DND-41 (cell line): ENCODE results near the gene PPM1D.
"Not testable (repeated sequence)": the region's sequence is repeated elsewhere in the genome, so short reads cannot be mapped to it uniquely, and the experiment has no call there.

ENCODE experiments used
- ATAC-seq: fragments of 200-7000 bp; cut with Tn5 transposase; 3 replicates; pipeline ENCODE4 v1.9.1; 2021; ENCODE audit warnings: low read depth; ENCODE audit not compliant: insufficient read depth
- DNase-seq: peaks from one replicate; pipeline ENCODE4 v3.0.0-alpha.2; 2020
- H2AFZ ChIP-seq: 2 replicates; pipeline ENCODE4 v1.6.0; 2012; ENCODE audit warnings: low read depth, low read length
- H3K27ac ChIP-seq: 2 replicates; pipeline ENCODE4 v1.5.1; 2012; ENCODE audit warnings: low read length, inconsistent platforms
- H3K27me3 ChIP-seq: fragments of 200-600 bp; sonication (generic); 2 replicates; pipeline ENCODE4 v1.6.0; 2012; ENCODE audit warnings: low read length, mild to moderate bottlenecking, inconsistent platforms; ENCODE audit not compliant: insufficient read depth, poor library complexity
- H3K36me3 ChIP-seq: 2 replicates; pipeline ENCODE4 v1.5.1; 2012; ENCODE audit warnings: low read length, inconsistent platforms; ENCODE audit not compliant: insufficient read depth
- H3K4me1 ChIP-seq: 2 replicates; pipeline ENCODE4 v1.5.1; 2012; ENCODE audit warnings: mild to moderate bottlenecking, low read length; ENCODE audit not compliant: insufficient read depth
- H3K4me2 ChIP-seq: 2 replicates; pipeline ENCODE4 v1.6.0; 2012; ENCODE audit warnings: mild to moderate bottlenecking, moderate library complexity, low read length, inconsistent platforms; ENCODE audit not compliant: insufficient read depth
- H3K4me3 ChIP-seq, 2 experiments: fragments of 200-600 bp in 1 of 2; shearing (Covaris generic) in 1 of 2; 2 replicates each; pipeline ENCODE4 v1.5.1; 2012 to 2016; ENCODE audit warnings: inconsistent platforms in 2 of 2, low read length in 2 of 2, mild to moderate bottlenecking in 2 of 2, low read depth in 1 of 2, moderate library complexity in 1 of 2
- H3K79me2 ChIP-seq: 2 replicates; pipeline ENCODE4 v1.6.0; 2012; ENCODE audit warnings: low read length, inconsistent platforms; ENCODE audit not compliant: insufficient read depth
- H3K9ac ChIP-seq: 2 replicates; pipeline ENCODE4 v1.6.0; 2012; ENCODE audit warnings: low read depth, mild to moderate bottlenecking, inconsistent platforms, low read length, moderate library complexity
- H3K9me3 ChIP-seq: 2 replicates; pipeline ENCODE4 v1.5.1; 2012; ENCODE audit warnings: low read length, moderate library complexity, mild to moderate bottlenecking, inconsistent platforms; ENCODE audit not compliant: insufficient read depth, severe bottlenecking
- H4K20me1 ChIP-seq: 2 replicates; pipeline ENCODE4 v1.6.0; 2012; ENCODE audit warnings: low read length; ENCODE audit not compliant: insufficient read depth
- EZH2 ChIP-seq: IDR thresholded peaks from 3 replicates; pipeline ENCODE4 v1.6.1; 2012; ENCODE audit warnings: borderline replicate concordance, low read depth, mild to moderate bottlenecking, moderate library complexity, low read length, inconsistent platforms; ENCODE audit not compliant: severe bottlenecking
- TF ChIP-seq, protein P1 (sequence below): IDR thresholded peaks from 2 replicates; pipeline ENCODE4 v1.5.1; 2012; ENCODE audit warnings: borderline replicate concordance, low read length, moderate library complexity, mild to moderate bottlenecking; ENCODE audit not compliant: poor library complexity, severe bottlenecking; ENCODE audit errors: extremely low read depth

Gene PPM1D

DNA sequence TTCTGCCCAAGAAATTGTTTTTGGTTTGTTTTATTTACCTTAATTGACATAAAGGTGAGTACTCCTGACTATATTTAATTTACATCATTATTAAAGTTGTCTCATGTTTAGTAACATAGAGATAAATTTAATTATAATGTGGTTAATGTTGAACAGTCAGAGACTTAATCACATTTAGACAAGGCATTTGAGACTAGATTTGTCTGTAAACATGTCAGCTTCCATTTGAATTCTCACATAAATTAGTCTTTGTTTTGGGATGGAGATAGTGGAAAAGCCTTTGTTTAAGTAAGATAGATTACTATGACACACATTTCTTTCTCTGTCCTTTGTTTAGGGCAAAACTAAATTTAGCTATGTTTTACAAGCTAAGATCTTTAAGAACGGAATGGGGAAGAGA is 59.2 kb downstream of the PPM1D start:
- H3K79me2 ChIP-seq, result no peaks in the 10 kb centered on the region
- no peak overlapping the region for H3K4me3 ChIP-seq
- no peaks in the 10 kb centered on the region for H3K4me1 ChIP-seq
- H3K36me3 ChIP-seq, result peaks cover 45% of the 10 kb centered on the region
- H3K9ac ChIP-seq, result no peak overlapping the region
- no peak overlapping the region for H3K4me2 ChIP-seq
- ATAC-seq (no peak), DNase-seq (no peak)
- H3K9me3 ChIP-seq, result no peaks in the 10 kb centered on the region
- H3K27me3 ChIP-seq, result no peaks in the 10 kb centered on the region
- no peak overlapping the region for H3K27ac ChIP-seq
- no peak overlapping the region for H2AFZ ChIP-seq
- H4K20me1 ChIP-seq, result no peaks in the 10 kb centered on the region; the same call in 1 of the 2 replicates
- TF ChIP-seq EZH2, result no peak
- TF ChIP-seq, protein P1, sequence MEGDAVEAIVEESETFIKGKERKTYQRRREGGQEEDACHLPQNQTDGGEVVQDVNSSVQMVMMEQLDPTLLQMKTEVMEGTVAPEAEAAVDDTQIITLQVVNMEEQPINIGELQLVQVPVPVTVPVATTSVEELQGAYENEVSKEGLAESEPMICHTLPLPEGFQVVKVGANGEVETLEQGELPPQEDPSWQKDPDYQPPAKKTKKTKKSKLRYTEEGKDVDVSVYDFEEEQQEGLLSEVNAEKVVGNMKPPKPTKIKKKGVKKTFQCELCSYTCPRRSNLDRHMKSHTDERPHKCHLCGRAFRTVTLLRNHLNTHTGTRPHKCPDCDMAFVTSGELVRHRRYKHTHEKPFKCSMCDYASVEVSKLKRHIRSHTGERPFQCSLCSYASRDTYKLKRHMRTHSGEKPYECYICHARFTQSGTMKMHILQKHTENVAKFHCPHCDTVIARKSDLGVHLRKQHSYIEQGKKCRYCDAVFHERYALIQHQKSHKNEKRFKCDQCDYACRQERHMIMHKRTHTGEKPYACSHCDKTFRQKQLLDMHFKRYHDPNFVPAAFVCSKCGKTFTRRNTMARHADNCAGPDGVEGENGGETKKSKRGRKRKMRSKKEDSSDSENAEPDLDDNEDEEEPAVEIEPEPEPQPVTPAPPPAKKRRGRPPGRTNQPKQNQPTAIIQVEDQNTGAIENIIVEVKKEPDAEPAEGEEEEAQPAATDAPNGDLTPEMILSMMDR, result no peak

GRCh38 chr17:60661489-60661888 is 61.5 kb downstream of the PPM1D start:
- Histone ChIP-seq H3K36me3 (peaks cover 53% of the 10 kb centered on the region), H4K20me1 (no peaks in the 10 kb centered on the region; the same call in 1 of the 2 replicates), H3K9ac (no peak overlapping the region), H3K79me2 (no peaks in the 10 kb centered on the region), H3K27ac (no peak overlapping the region), H3K4me2 (no peak overlapping the region), H2AFZ (no peak overlapping the region), H3K4me1 (no peaks in the 10 kb centered on the region), H3K4me3 (no peak overlapping the region), H3K27me3 (no peaks in the 10 kb centered on the region), H3K9me3 (no peaks in the 10 kb centered on the region)
- no peak for ATAC-seq
- no peak for DNase-seq
- TF ChIP-seq, protein P1, result no peak
- TF ChIP-seq EZH2, result no peak

GRCh38 chr17:60664022-60664421 is 64.0 kb downstream of the PPM1D start:
- Histone ChIP-seq H3K4me3 (no peak overlapping the region), H3K4me2 (no peak overlapping the region), H3K36me3 (peaks cover 33% of the 10 kb centered on the region), H3K27ac (no peak overlapping the region), H3K79me2 (no peaks in the 10 kb centered on the region), H3K9ac (no peak overlapping the region), H3K4me1 (no peaks in the 10 kb centered on the region), H3K9me3 (no peaks in the 10 kb centered on the region), H3K27me3 (no peaks in the 10 kb centered on the region), H4K20me1 (no peaks in the 10 kb centered on the region; the same call in 1 of the 2 replicates), H2AFZ (no peak overlapping the region)
- TF ChIP-seq, protein P1, result no peak
- ATAC-seq (no peak), DNase-seq (no peak)

DNA sequence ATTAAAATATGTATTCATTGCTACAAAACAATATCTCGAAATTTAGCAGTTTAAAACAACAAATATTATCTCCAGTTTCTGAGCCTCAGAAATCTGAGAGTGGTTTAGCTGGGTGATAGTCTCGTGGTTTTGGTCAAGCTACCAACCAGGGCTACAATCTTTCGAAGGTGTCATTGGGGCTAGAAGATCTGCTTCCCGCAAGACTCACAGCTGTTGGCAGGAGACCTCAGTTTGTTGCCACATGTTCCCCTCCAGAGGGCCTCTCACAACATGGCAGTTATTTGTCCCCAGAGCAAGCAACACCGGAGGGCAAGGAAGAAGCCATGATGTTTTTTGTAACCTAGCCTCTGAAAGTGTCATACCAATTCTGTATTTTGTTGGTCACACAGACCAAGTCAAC is 65.6 kb downstream of the PPM1D start:
- peaks cover 29% of the 10 kb centered on the region for H3K36me3 ChIP-seq
- no peak overlapping the region for H3K4me2 ChIP-seq
- H3K4me3 ChIP-seq, result no peak overlapping the region
- no peaks in the 10 kb centered on the region for H3K27me3 ChIP-seq
- no peak overlapping the region for H3K9ac ChIP-seq
- DNase-seq, result no peak
- no peak for ATAC-seq
- H3K27ac ChIP-seq, result no peak overlapping the region
- no peaks in the 10 kb centered on the region for H3K4me1 ChIP-seq
- no peaks in the 10 kb centered on the region; the same call in 1 of the 2 replicates for H4K20me1 ChIP-seq
- H3K9me3 ChIP-seq, result no peaks in the 10 kb centered on the region
- no peaks in the 10 kb centered on the region for H3K79me2 ChIP-seq
- no peak overlapping the region for H2AFZ ChIP-seq
- no peak for TF ChIP-seq EZH2
- TF ChIP-seq, protein P1, result no peak

- H3K27ac ChIP-seq, H3K4me1 ChIP-seq, ATAC-seq, H2AFZ ChIP-seq, H3K27me3 ChIP-seq, H3K9me3 ChIP-seq, H4K20me1 ChIP-seq, DNase-seq, H3K9ac ChIP-seq, H3K79me2 ChIP-seq, H3K4me3 ChIP-seq, H3K4me2 ChIP-seq: not testable (repeated sequence)
- H3K36me3 ChIP-seq, result peaks cover 12% of the 10 kb centered on the region; the same call in 1 of the 2 replicates
These were observed 68.7 kb downstream of the PPM1D start for GRCh38 chr17:60668741-60669140.
